Ishikawa (cell line): ENCODE data around the gene STAMBP.
A peak's percentile ranks its signal among the peaks of the same experiment; 100 is the strongest.

Experiments used
- CEBPB ChIP-seq: IDR thresholded peaks from 2 replicates; pipeline ENCODE4 v1.6.1; 2012
- CREB1 ChIP-seq: IDR thresholded peaks from 2 replicates; pipeline ENCODE4 v1.6.1; 2012; ENCODE audit warnings: low read depth
- EGR1 ChIP-seq: IDR thresholded peaks from 2 replicates; pipeline ENCODE4 v1.6.1; 2012
- EP300 ChIP-seq: IDR thresholded peaks from 2 replicates; pipeline ENCODE4 v1.6.1; 2012; ENCODE audit warnings: borderline replicate concordance
- FOXM1 ChIP-seq: IDR thresholded peaks from 2 replicates; pipeline ENCODE4 v1.6.1; 2012; ENCODE audit warnings: low read depth, borderline replicate concordance
- MAX ChIP-seq: IDR thresholded peaks from 2 replicates; pipeline ENCODE4 v1.6.1; 2012
- NFIC ChIP-seq: IDR thresholded peaks from 2 replicates; pipeline ENCODE4 v1.6.1; 2012
- RAD21 ChIP-seq: IDR thresholded peaks from 2 replicates; pipeline ENCODE4 v1.6.1; 2012; ENCODE audit warnings: low read depth
- REST ChIP-seq: IDR thresholded peaks from 2 replicates; pipeline ENCODE4 v1.6.1; 2012; ENCODE audit warnings: low read depth, mild to moderate bottlenecking
- TAF1 ChIP-seq: IDR thresholded peaks from 2 replicates; pipeline ENCODE4 v1.6.1; 2012; ENCODE audit warnings: low read depth, mild to moderate bottlenecking
- TCF12 ChIP-seq: IDR thresholded peaks from 2 replicates; pipeline ENCODE4 v1.6.1; 2012; ENCODE audit warnings: low read depth
- TEAD4 ChIP-seq: IDR thresholded peaks from 2 replicates; pipeline ENCODE4 v1.6.1; 2012
- YY1 ChIP-seq: IDR thresholded peaks from 2 replicates; pipeline ENCODE4 v1.6.1; 2012; ENCODE audit warnings: low read depth
- ZBTB7A ChIP-seq: IDR thresholded peaks from 2 replicates; pipeline ENCODE4 v1.6.1; 2012; ENCODE audit warnings: low read depth
- TF ChIP-seq, protein P1 (sequence below): IDR thresholded peaks from 2 replicates; pipeline ENCODE4 v1.6.1; 2012

The STAMBP gene

GRCh38 chr2:73919596-73920228, 91.0 kb downstream of the STAMBP start:
- TF ChIP-seq TEAD4 (no peak), FOXM1 (no peak), EGR1 (no peak), CEBPB (no peak), YY1 (no peak), REST (no peak), TAF1 (no peak), ZBTB7A (no peak), NFIC (no peak), MAX (no peak), RAD21 (no peak), CREB1 (no peak)
- TF ChIP-seq, protein P1, sequence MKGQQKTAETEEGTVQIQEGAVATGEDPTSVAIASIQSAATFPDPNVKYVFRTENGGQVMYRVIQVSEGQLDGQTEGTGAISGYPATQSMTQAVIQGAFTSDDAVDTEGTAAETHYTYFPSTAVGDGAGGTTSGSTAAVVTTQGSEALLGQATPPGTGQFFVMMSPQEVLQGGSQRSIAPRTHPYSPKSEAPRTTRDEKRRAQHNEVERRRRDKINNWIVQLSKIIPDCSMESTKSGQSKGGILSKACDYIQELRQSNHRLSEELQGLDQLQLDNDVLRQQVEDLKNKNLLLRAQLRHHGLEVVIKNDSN = no peak

DNA sequence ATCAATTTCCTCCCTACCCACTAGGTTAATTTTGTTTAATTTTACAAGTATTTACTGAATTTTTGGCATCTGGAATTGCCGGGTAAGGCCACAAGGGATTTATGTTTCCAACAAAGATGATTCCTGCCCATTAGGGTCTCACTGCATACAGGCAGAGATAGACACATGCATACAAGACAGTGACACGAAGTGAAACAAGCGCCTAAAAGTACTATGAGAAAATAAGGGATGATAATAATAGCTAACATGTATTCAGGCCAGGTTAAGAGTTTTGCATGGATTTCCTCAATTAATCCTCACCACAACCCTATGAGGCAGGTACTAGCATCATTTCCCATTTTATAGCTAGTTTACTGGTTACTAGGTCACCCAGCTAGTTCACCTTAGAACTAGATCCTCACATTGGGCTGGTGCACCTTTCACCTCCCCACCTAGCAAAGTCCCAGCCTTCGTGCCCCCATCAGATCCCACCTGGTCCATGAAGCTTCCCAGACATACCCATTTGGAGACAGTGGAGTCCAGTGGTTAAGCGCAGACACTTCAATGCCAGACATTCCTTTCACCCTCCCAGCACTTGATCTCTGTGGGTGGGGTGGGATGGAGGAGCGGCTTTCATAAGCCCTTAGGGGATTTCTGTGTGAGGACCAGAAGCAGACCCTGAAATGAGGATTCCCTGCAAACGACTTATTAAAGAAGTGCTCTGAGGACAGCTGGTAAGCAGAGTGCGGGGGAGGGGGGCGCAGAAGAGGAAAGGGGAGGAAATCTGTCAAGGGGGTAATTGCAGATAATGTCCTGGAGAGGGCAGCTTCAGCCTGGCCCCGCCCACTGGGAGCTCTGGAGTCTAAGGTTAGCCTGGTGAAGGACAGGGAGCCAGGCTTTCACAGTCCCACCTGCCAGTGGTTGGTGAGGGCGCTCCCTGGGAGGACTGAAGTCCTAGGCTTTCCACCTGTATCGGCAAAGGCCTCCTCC, 92.1 kb downstream of the STAMBP start:
- TF ChIP-seq EGR1 (no peak), YY1 (no peak), RAD21 (peak; percentile 33; the same call in 1 of the 2 replicates), FOXM1 (no peak)
- TF ChIP-seq, protein P1 = no peak

GRCh38 chr2:73921581-73921980, 92.8 kb downstream of the STAMBP start:
- no peak for TF ChIP-seq YY1
- no peak for TF ChIP-seq TCF12
- TF ChIP-seq FOXM1 = no peak
- no peak for TF ChIP-seq RAD21
- no peak for TF ChIP-seq CREB1
- TF ChIP-seq TAF1 = no peak
- TF ChIP-seq REST = no peak
- TF ChIP-seq, protein P1 = no peak
- no peak for TF ChIP-seq EGR1
- no peak for TF ChIP-seq MAX

DNA sequence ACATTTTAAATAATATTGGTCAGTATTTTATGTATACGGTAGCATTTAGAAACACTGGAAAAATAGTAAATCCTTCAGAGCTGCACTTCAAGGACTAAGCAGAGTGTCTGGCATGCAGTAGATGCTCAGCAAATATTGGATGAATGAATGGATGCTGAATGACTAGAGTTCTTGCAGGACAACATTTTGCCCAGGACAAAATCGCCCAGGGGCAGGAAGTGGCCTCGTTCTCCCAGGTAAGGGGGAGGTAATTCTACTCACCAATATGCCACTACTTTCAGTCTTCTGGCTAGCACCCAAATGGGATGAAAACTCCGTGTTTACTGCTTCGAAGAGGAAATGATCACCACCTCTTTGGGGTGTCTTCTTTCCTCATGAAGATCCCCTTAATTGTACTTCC, 93.9 kb downstream of the STAMBP start:
- TF ChIP-seq CEBPB = no peak
- TF ChIP-seq, protein P1 = no peak
- no peak for TF ChIP-seq RAD21
- TF ChIP-seq YY1 = no peak
- no peak for TF ChIP-seq TCF12
- TF ChIP-seq NFIC = no peak
- TF ChIP-seq EP300 = no peak
- no peak for TF ChIP-seq ZBTB7A
- TF ChIP-seq TEAD4 = no peak
- TF ChIP-seq EGR1 = no peak
- TF ChIP-seq REST = no peak
- TF ChIP-seq FOXM1 = no peak
- no peak for TF ChIP-seq TAF1
- no peak for TF ChIP-seq CREB1
- no peak for TF ChIP-seq MAX
